Inferior parietal cortex (tissue), 1 donor: ENCODE results near the gene PRRG1.
"Not testable (repeated sequence)": the region's sequence is repeated elsewhere in the genome, so short reads cannot be mapped to it uniquely, and the experiment has no call there.

Experiments used
- DNase-seq: peaks from one replicate; pipeline ENCODE4 v3.0.0-alpha.2; 2016; ENCODE audit errors: extremely low spot score

The PRRG1 gene

DNA sequence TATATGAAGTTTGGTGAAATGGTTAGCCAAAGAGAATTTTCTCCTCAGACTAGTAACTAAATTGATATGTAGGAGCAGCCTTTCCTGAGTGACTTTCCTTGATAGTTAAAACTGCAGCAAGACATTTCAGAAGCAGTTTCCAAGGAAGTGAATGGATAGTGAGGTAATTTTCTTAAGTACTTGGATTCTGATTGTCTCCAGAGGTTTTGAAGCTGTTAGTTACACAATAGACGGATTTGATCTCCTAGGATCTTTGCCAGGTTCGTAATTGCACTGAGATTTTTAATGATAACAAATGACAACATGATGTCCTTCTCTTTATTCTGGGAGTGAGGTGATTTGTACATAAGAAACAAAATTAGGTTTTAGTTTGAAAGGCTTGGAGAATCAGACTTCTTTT is 29.2 kb downstream of the PRRG1 start:
- no peak for DNase-seq

- DNase-seq = no peak
Measured at GRCh38 chrX:37378830-37379229, 29.7 kb downstream of the PRRG1 start.

GRCh38 chrX:37380256-37380655 is 31.1 kb downstream of the PRRG1 start:
- DNase-seq = no peak

GRCh38 chrX:37380924-37381323 is 31.8 kb downstream of the PRRG1 start:
- DNase-seq = no peak

DNA sequence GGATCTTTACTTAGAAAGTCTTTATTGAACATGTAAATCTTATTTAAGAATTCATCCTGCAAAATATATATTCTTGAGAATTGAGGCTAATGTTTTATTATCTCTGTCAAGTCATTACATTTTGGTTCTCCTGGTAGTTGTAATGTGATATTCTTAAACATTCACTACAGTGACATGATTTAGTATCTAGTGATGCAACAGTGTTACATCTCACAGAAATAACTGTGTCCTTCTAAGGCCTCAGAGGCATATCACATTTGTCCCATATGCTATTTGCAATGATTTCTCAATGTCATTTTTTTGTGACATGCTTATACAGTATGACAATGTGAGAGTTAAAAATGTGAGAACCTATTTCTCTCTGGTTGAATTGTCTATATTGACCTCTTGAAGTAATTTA is 34.1 kb downstream of the PRRG1 start:
- DNase-seq = no peak

- DNase-seq = no peak
Measured at GRCh38 chrX:37388413-37388812, 39.2 kb downstream of the PRRG1 start.

GRCh38 chrX:37405956-37406355 is 56.8 kb downstream of the PRRG1 start:
- no peak for DNase-seq

DNA sequence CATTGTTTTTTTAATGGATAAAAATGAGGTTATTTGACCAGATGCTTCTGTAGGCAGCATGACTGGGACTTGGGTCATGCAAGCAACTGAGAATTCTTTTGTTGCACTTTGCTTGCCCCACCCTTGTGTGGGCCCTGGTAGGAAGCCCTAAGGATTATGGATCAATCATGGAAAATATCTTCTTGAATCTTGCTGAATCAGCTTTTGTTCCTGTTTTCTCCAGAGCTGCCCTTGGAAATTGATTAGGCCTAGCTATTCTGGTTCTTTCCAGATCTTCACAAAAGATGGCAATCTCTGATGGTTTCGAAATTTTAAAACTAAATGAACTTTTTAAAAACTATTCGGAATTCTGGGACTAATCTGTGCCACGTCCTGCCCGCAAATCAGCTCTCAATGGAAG is 58.6 kb downstream of the PRRG1 start:
- no peak for DNase-seq

- DNase-seq = no peak
Measured at GRCh38 chrX:37409278-37409677, 60.1 kb downstream of the PRRG1 start.

DNA sequence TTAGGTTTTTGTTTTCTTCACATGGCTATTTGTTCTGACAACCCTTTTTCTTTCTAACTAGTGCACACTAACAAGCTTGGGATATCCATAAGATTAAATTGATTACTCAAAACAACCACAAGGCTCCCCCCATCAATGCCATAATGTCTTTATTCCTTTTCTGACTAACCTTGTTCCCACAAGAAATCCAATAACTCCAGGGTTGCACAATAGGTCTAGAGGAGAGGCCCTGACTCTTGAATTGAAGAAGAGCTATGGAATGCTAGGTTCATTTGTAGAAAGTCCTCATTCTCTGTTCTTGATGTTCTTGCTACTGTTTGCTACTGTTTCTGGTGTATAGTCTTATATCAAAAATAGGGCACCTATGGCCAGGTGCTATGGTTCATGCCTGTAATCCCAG is 71.0 kb downstream of the PRRG1 start:
- DNase-seq = no peak

GRCh38 chrX:37420756-37421155 is 71.6 kb downstream of the PRRG1 start:
- DNase-seq = no peak

DNA sequence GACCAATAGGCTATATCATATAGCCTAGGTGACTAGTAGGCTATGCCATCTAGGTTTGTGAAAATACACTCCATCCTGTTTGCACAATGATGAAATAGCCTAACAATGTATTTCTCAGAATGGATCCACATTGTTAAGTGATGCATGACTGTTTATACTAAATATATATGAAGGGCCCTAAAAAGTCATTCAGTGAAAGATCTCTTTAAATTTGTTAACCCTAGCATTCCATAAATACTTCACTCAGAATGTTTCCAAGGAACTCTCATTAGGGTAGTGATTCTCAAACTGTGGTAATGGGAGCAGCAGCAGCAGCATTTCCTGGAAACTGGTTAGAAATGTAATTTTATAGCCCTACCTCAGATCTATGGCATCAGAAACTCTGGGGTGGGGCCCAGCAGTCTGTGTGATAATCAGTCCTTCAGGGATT is 74.9 kb downstream of the PRRG1 start:
- DNase-seq = no peak

DNA sequence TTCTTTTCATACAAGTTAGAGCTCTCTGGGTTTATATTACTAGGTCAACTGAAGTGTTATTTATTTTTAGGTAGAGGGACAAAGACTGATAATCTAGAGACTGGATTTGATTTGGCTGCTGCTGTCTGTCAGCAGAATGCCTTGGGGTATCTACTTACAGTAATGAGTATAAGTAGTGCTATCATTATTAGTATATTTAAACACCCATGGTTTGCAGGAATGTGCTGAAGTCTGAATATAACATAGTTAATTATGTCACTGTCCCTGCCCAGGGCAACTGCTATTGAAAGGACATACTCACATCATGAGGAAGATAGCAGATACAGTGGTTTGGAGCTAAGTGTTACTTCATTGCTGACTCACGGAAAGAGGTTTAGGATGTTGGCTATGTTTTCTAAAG is 76.2 kb downstream of the PRRG1 start:
- DNase-seq = no peak

DNA sequence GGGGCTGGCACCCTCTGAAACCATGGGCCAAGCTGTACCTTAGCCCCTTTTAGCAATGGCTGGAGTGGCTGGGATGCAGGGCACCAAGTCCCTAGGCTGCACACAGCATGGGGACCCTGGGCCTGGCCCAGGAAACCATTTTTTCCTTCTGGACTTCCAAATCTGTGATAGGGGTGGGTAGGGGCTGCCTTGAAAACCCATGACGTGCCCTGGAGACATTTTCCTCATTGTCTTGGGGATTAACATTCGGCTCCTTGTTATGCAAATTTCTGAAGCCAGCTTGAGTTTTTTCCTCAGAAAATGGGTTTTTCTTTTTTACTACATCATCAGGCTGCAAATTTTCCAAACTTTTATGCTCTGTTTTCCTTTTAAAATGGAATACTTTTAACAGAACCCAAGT is 79.8 kb downstream of the PRRG1 start:
- not testable (repeated sequence) for DNase-seq

DNA sequence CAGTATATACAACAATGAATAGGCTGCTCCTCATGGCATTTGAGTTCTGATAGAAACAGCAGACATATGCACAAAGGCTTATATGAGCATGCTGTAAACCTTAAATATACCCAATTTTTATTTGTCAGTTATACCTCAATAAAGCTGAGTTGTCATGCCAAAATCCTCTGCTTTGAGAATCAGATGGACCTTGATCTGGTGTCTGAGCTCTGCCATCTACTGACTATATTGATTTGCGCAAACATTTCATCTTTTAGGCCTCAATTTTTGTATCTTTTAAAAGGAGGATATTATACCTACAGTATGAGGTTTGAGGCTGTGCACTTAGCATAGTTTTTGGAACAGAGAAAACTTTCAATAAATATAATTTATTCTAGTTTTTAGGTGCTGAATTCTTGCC is 85.2 kb downstream of the PRRG1 start:
- no peak for DNase-seq

DNA sequence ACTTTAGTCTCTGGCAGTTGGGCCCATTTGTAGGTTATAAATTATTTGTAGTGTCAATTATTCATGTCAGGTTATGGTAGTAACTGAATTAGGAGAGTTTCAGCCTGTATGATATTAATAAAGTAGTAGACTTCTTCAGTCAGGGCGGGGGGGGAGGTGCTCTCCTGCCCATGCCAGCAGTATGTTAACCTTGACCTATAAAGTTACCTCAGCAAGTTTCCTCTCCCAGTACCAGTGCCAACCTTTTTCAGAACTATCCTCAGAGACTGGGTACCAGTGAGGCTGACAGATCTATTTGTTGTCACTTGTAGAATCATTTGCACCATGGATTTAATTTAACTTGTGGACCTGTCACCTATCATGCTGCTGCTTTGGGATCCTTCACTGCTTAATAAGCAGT is 88.0 kb downstream of the PRRG1 start:
- DNase-seq = no peak

GRCh38 chrX:37441377-37441776 is 92.2 kb downstream of the PRRG1 start:
- DNase-seq = no peak

- DNase-seq = no peak
Measured at GRCh38 chrX:37445182-37445581, 96.0 kb downstream of the PRRG1 start.

DNA sequence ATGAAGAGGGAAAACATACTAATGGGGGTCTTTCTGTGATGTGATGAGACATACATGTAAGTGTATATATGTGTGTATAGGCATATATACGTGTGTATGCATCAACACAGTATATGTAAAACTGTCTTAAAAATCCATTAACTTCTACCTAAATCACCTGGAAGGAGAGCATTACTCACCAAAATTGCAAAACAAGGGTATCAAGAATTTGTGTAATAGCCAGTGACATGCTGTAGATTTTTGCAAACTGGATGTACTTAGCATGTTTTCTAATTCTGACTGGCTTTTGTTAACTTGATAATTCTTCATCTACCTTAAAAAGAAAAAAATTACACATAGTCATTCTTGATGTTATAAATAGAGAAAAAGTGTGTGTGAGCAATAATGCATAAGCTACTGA is 104.7 kb downstream of the PRRG1 start:
- no peak for DNase-seq

GRCh38 chrX:37454537-37455285 is 105.5 kb downstream of the PRRG1 start:
- no peak for DNase-seq

DNA sequence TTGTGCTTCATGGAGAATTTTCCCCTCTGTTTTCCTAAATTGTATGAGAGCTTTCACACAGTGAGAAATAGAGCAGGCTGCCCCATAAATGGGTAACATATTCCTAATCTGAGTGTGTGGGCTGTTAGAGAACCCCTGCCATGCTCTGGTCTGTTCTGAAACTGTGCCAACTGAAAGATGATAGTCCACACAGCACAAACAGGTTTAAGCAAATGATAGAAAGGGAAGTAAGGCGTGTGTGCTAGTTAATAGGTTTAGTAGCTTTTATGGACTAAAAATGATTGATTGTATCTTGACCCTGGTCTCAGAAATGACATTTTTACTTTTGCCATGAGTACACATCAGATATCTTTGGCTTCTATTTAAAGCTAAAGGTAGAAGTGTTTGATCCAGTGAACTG is 106.2 kb downstream of the PRRG1 start:
- no peak for DNase-seq

DNA sequence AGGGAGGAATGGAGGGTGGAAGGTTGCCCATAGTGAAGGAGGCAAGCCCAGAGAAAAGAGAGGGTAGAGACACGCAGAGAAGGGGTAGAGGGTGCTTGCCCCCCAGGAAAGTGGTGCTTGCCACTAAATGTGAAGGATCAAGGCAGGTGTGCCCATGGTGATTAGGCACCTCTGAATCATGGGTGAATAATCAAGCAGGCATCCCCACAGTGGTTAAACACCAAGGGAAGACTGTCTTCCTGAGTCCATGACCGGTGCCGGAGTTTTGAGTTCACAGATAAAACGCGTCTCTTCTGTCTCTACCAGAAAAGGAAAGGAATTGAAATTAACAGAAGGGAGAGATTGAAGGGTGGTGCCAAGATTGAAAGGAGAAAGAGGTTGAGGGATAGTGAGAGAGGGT is 111.1 kb downstream of the PRRG1 start:
- not testable (repeated sequence) for DNase-seq

DNA sequence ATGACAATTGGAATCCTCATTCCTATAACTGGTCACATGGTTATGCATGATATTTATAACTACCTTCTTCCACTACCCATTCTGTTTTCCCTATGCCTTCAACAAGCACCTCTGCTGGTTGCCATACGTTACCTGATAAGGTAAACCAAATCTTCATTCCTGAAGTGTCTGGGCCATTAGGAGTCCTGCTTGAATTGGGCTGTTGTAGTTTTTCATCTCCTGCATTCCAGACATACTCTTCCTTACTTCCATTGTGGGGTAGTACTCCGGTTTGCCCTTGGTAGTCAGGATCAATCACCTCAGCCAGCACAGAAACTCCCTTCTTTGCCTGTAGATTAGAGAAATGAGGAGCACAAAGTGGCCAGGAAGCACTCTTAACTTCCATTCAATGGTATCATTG is 113.2 kb downstream of the PRRG1 start:
- no peak for DNase-seq

DNA sequence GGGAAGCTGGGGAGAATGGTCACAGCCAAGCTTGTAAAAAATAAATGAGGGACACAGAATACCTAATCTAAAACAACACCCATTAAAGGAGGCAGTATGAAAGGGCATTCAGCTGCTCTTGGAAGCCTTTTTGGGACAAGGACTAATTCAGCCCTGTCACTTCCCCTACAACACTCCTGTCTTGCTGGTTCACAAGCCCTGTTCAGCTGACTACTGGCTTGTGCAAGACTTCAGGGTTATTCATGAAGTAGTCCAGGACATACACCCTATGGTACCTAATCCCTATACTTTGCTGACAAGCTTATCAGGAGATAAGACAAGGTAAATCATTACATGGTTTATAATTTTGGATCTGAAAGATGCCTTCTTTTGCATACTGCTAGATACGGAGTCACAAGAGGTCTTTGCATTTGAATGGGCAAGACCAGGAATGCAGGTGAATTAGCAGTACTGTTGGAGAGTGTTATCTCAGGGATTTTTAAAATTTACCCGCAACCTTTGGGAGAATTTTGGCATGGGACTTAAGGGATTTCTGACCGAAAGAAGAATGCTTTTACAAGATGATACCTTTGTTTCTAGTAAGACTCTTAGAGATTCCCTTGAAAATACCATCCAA is 119.1 kb downstream of the PRRG1 start:
- no peak for DNase-seq
